Stimulated activated CD4-positive, alpha-beta T cell treated with anti-CD3 and anti-CD28 coated beads, Interleukin-15, amount 100 ng/mL, for 1 hour (primary cell): ENCODE measurements around the gene PRCC.
"Not testable (repeated sequence)": the region's sequence is repeated elsewhere in the genome, so short reads cannot be mapped to it uniquely, and the experiment has no call there.

Experiments
- DNase-seq, 2 donors: peaks; one replicate each; pipeline ENCODE4 v3.0.0-alpha.2; 2020; ENCODE audit warnings: low read depth in 1 of 2, low spot score in 1 of 2

PRCC gene

DNA sequence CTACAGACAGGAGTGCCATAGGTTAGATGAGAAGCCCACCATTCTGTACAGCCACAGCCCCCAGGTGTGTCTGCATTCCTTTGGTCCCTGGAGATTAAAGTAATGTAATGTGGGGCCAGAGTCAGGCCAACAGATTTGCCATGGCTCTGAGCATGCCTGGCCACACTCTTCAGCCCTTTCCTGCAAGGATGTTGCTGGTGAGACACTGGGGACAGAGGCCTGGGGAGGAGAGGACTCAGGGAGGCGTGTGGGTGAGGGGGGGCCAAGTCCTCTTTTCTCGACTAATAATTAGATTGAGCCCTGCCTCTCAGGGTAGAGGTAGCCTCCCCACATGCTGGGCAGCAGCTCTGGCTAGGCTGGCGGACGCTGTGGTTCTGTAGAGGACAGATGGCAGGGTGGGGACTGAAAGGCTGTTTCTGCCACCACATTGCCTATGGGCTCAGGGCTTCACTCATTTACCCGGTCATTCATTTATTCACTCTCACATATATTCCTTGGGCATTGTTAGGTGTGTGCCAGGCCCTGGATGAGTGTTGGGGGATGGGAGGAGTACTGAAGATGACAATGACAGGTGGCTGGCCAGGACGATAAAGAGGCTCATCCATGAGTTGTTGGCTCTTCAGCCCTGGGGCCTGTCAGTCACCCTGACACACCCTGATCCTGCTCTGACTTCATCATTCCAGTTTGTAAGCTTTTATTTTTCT lies 7.1 kb upstream of the PRCC start:
- no peak for DNase-seq

DNA sequence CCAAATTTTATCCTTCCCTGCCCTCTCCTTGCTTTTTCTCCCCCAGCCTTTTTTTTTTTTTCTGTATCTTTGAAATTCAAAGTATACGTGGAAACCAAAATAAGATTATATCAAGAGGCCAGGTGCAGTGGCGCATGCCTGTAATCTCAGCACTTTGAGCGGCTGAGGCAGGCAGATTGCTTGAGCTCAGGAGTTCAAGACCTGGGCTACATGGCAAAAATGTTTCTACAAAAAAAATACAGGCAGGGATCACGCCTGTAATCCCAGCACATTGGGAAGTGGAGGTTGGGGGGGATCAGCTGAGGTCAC lies 6.6 kb upstream of the PRCC start:
- no peak for DNase-seq

GRCh38 chr1:156765136-156765535 lies 2.2 kb upstream of the PRCC start:
- not testable (repeated sequence) for DNase-seq

- DNase-seq = no peak
Observed at GRCh38 chr1:156765666-156766065, 1.7 kb upstream of the PRCC start.

- DNase-seq = no peak
Observed at GRCh38 chr1:156766298-156767100, 836 bp upstream of the PRCC start.

DNA sequence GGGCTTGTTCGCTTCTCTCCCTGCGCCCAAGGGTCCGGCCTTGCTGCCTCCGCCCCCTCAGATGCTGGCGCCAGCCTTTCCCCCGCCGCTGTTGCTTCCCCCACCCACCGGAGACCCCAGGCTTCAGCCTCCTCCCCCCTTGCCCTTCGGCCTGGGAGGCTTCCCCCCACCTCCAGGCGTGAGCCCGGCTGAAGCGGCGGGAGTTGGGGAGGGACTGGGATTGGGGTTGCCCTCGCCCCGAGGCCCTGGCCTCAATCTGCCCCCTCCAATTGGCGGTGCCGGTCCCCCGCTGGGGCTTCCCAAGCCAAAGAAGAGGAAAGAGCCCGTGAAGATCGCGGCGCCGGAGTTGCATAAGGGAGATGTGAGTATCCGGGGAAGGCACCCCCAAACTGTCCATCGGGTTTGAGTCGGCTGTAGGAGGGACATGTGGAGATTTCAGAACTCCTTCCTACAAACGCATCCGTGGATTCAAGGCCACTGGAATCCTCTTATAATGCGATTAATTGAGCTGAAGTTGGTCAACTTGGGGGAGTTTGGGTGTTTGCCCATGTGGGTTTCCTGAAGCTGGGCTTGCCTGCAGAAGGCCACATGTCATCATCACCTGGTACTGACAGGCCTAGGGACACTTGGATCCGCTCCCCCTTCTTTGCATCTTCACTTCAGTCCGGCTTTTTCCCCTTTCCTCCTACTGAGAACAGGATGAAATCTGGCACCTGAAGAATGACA lies 707 bp downstream of the PRCC start:
- no peak for DNase-seq

DNA sequence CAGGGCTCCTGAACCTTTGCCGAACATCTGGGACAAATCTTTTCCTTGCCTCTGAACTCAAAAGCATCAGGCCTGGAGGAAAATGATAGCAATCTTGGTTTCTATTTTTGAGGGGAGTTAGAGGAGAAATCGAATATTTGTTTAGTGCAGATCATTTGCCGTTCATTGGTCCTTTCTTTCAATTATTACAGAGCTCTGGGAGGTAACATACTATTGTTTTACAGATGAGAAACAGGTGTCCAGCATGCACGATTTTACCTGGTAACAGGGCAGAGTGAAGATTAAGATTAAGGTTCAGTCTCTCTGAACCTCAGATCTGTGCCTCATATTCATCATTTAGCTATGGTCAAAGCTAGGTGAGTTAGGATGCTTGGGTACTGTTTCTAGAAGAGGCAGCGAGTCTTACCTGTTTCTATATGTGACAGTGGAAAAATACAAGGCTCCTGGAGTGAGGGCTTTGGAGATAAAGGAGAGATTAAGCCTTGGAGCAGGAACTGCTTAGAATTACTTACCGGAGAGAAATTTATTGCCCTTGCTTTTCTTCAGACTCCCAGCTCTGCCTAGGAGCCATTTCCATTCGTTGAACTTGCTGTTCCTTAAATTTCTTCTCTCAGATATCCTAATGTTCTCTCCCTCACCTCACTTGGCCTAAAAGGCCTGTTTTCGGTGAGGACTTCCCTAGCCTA lies 1.4 kb downstream of the PRCC start:
- DNase-seq = no peak

GRCh38 chr1:156772222-156772621 lies 4.9 kb downstream of the PRCC start:
- DNase-seq = no peak

GRCh38 chr1:156772728-156773497 lies 5.6 kb downstream of the PRCC start:
- no peak for DNase-seq

DNA sequence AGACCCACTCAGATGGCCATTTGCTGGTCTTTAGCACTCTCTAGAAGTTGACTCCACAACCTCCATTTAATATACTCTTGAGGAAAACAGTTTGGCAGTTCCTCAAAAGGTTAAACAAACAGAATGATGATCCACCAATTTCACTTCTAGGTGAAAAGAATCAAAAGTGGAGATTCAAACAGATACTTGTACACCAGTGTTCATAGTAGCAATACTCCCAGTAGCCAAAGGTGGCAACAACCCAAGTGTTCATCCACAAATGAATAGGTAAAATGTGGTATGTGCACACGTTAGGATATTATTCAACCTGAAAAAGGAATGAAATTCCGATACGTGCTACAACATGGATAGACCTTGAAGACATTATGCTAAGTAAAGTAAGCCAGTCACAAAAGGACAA lies 6.3 kb downstream of the PRCC start:
- no peak for DNase-seq

- DNase-seq = no peak
Observed at GRCh38 chr1:156775799-156776198, 8.5 kb downstream of the PRCC start.

DNA sequence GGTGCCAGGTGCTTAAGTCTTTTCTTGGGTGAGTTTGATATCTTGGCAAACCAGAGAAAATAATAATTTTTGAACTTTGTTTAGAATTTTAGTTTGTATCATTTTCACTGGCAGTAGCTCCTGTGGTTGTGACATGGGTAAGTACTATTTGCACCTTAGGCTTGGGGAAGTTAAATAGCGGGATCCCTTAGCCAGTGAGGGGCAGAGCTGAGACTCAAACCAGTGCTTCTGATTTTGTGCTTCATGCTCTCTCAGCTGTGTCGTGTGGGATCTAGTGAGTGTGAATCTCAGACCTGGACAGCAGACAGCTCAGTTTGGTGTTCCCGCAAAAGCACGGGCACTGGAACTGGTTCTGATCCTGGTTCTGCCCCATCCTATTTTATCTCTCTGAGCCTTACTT lies 9.6 kb downstream of the PRCC start:
- DNase-seq = no peak

- no peak for DNase-seq
Observed at GRCh38 chr1:156777573-156777972, 10.2 kb downstream of the PRCC start.

- no peak for DNase-seq
Observed at GRCh38 chr1:156781585-156782186, 14.4 kb downstream of the PRCC start.

- no peak for DNase-seq
Observed at GRCh38 chr1:156785458-156785857, 18.1 kb downstream of the PRCC start.

DNA sequence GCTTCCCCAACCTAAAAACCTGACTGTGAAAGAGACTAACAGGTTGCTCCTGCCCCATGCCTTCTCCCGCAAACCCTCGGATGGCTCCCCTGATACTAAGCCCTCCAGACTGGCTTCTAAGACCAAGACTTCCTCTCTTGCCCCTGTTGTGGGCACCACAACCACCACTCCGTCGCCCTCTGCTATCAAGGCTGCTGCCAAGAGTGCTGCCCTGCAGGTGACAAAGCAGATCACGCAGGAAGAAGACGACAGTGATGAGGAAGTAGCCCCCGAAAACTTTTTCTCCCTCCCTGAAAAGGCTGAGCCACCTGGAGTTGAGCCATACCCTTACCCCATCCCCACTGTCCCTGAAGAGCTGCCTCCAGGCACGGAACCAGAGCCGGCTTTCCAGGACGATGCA lies 19.3 kb downstream of the PRCC start:
- DNase-seq = no peak

GRCh38 chr1:156788136-156788535 lies 20.8 kb downstream of the PRCC start:
- DNase-seq = no peak

GRCh38 chr1:156789621-156790318 lies 22.4 kb downstream of the PRCC start:
- no peak for DNase-seq

- no peak for DNase-seq
Observed at GRCh38 chr1:156794506-156795373, 27.4 kb downstream of the PRCC start.
